ENCODE results near the gene TNFRSF19.

DNA sequence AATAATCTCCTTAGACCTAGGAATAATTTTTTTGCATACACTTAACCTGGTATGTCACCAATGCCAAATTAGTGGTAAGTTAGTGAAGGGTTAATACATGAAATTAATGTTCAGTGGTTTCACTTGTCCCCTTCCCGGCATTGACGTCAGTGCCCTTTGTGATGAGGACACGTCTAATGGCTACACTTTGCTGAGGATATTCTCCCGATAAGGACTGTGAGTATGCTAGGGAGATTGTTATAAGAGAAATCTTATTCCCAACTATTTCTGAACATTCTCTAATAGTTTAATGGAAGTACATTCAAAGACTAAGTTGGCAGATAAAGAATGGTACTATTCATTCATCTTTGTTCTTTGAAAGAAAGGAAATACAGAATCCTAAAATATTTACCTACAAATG lies 102.4 kb downstream of the TNFRSF19 start:
- TF ChIP-seq POLR2A (IDR thresholded peaks at IDR 0.05): no peak
- TF ChIP-seq, protein P1, sequence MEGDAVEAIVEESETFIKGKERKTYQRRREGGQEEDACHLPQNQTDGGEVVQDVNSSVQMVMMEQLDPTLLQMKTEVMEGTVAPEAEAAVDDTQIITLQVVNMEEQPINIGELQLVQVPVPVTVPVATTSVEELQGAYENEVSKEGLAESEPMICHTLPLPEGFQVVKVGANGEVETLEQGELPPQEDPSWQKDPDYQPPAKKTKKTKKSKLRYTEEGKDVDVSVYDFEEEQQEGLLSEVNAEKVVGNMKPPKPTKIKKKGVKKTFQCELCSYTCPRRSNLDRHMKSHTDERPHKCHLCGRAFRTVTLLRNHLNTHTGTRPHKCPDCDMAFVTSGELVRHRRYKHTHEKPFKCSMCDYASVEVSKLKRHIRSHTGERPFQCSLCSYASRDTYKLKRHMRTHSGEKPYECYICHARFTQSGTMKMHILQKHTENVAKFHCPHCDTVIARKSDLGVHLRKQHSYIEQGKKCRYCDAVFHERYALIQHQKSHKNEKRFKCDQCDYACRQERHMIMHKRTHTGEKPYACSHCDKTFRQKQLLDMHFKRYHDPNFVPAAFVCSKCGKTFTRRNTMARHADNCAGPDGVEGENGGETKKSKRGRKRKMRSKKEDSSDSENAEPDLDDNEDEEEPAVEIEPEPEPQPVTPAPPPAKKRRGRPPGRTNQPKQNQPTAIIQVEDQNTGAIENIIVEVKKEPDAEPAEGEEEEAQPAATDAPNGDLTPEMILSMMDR (IDR thresholded peaks at IDR 0.05): no peak

All from uterus (tissue), 2 donors.